Epithelial cell of esophagus (primary cell): Measurements from ENCODE around the gene BAIAP2L1.

Experiments used
- DNase-seq: peaks from one replicate; pipeline ENCODE4 v3.0.0; 2010; ENCODE audit warnings: low read depth
- H3K4me3 ChIP-seq: 2 replicates; pipeline ENCODE4 v1.5.1; 2011; ENCODE audit warnings: mild to moderate bottlenecking, low read length, control low read depth
- CTCF ChIP-seq: IDR thresholded peaks from 2 replicates; pipeline ENCODE4 v1.5.1; 2011; ENCODE audit warnings: low read depth, mild to moderate bottlenecking, low read length, control low read depth, inconsistent platforms; ENCODE audit not compliant: insufficient read depth; ENCODE audit errors: missing control alignments

BAIAP2L1 gene

GRCh38 chr7:98341106-98341505, 59.8 kb downstream of the BAIAP2L1 start:
- no peak for DNase-seq
- no peak for TF ChIP-seq CTCF
- H3K4me3 ChIP-seq: no peak overlapping the region

- no peak overlapping the region for H3K4me3 ChIP-seq
- TF ChIP-seq CTCF: no peak
- DNase-seq: no peak
These were observed 61.8 kb downstream of the BAIAP2L1 start for GRCh38 chr7:98339043-98339442.

- no peak for TF ChIP-seq CTCF
- DNase-seq: no peak
- no peak overlapping the region for H3K4me3 ChIP-seq
These were observed 62.4 kb downstream of the BAIAP2L1 start for GRCh38 chr7:98338441-98338840.

- no peak overlapping the region for H3K4me3 ChIP-seq
- DNase-seq: no peak
- TF ChIP-seq CTCF: no peak
These were observed 65.4 kb downstream of the BAIAP2L1 start for GRCh38 chr7:98335411-98335977.

GRCh38 chr7:98334081-98334480, 66.8 kb downstream of the BAIAP2L1 start:
- no peak overlapping the region for H3K4me3 ChIP-seq
- DNase-seq: no peak
- no peak for TF ChIP-seq CTCF

GRCh38 chr7:98330926-98331529, 69.9 kb downstream of the BAIAP2L1 start:
- DNase-seq: no peak
- H3K4me3 ChIP-seq: no peak overlapping the region
- TF ChIP-seq CTCF: no peak

- H3K4me3 ChIP-seq: no peak overlapping the region
- TF ChIP-seq CTCF: no peak
- no peak for DNase-seq
These were observed 71.0 kb downstream of the BAIAP2L1 start for GRCh38 chr7:98329791-98330373.
